NCI-H345 treated with DMSO at 0.1 percent for 48 hours (cell line): ENCODE measurements around the gene UNG.
"Not testable (repeated sequence)": the region's sequence is repeated elsewhere in the genome, so short reads cannot be mapped to it uniquely, and the experiment has no call there.

Source experiments
- DNase-seq: peaks from one replicate; lab custom pipeline; 2025; ENCODE audit not compliant: unreplicated experiment; lab: John Stamatoyannopoulos, UW

The UNG gene

GRCh38 chr12:109120557-109120956, 23.2 kb downstream of the UNG start:
- DNase-seq, result no peak

DNA sequence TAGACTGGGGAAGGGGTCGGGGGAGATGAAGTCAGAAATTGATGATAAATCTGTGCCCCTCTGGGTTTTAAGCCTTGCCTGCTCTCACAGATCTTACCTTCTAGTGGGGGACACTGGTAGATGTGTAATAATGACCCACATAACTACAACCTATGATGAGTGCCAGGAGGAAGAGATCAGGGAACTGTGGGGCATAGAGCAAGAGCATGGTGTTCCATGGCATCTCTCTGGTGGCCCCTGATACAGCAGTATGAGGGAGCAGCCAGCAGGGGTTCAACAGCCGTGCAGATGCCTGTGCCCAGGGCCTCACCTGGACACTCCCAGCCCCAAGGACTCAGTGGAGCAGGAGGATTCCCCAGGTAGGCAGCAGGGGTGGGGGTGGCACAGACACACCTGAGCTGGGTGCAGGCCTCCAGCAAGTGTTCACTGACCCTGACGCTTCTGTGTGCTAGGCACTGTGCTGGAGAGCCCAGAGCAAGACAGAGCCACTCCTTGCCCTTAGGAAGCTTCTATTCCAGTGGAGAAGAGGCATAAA, 24.0 kb downstream of the UNG start:
- DNase-seq, result no peak

- DNase-seq, result no peak
Observed at GRCh38 chr12:109124878-109125648, 27.7 kb downstream of the UNG start.

DNA sequence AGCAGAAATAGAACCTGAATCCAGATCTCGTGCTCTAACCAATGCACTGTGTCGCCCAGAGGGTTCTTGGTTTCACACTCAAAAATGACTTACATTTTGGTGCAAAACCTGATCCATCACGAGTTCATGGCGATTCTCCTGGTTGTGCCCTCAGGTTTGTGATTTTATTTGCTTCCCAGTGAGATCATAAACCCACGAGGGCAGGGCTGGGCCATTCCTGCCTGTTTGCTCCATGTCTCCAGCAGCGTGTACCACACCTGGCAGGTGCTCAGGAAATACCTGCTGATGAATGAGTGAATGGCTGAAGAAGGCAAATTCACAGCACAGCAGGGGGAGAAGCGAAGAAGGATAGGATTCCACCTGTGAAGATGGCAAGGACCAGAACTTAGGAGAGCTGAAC, 28.4 kb downstream of the UNG start:
- DNase-seq, result no peak

GRCh38 chr12:109126784-109127183, 29.4 kb downstream of the UNG start:
- no peak for DNase-seq

DNA sequence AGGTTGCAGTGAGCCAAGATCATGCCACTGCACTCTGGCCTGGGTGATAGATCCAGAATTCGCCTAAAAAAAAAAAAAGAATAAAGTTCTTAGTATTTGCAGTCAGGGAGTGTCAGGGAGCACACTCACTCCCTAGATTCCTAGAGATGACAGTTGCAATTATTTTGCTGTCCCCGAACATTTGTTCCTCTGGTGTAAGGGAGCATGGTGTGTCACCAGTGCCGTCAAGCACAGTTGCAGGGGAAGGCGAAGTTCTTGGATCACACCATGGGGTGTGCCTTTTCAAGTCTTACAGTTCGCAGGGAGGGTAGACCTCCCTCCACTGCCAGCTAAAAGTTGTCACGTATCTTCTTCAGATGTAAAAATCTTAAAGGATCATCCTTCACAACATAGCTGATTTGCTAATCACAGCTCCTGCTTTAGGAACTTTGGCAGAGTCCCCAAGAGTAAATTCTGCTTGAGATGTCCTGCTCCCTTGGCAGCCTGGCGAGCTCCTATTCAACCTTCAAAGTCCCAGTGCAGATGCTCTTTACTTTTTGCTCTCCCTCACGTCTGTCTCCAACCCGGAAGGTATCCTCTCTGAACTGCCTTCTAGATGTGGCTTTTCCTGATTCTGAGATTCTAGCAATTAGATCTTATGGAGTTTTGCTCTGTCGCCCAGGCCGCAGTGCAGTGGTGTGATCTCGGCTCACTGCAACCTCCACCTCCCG, 30.3 kb downstream of the UNG start:
- no peak for DNase-seq

DNA sequence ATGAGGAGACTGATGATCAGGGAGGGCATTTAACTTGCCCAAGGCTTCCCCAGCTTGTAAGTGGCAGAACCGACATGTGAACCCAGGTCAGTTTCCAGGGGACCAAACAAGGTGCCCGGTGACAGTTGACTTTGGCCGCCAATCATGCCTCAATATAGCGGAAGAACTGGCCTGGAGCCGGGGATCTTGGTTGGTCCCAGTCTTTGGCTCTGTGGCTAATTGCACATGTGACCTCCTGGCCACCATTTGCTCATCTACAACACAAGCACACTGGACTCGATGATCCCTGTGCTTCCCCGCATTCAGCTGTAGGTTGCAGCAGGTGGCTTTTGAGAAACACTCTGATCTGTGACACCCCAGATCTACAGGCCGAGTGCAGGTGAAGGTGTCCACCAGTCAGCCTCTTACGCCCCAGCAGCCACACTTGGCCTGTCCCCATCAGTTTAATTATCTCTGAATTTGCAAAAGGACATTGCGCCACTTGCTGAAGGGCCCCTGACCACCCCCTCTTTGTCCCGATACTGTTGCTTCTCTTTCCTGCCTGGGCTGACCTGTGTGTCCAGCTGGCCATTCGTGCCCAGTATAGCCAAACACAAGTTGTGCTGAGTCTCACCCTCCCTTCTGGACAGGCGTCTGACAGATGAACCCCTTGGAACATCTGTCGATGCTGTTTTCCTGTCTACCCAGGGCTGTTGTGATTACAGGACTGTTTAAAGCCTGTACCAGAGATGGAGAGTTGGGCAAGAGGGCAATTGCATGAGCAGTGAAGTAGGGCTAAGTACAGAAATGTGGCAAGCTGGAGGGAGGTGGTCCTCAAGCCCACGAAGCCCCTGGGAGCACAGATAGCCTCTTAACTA, 33.1 kb downstream of the UNG start:
- no peak for DNase-seq

GRCh38 chr12:109131154-109132050, 34.0 kb downstream of the UNG start:
- DNase-seq, result no peak

DNA sequence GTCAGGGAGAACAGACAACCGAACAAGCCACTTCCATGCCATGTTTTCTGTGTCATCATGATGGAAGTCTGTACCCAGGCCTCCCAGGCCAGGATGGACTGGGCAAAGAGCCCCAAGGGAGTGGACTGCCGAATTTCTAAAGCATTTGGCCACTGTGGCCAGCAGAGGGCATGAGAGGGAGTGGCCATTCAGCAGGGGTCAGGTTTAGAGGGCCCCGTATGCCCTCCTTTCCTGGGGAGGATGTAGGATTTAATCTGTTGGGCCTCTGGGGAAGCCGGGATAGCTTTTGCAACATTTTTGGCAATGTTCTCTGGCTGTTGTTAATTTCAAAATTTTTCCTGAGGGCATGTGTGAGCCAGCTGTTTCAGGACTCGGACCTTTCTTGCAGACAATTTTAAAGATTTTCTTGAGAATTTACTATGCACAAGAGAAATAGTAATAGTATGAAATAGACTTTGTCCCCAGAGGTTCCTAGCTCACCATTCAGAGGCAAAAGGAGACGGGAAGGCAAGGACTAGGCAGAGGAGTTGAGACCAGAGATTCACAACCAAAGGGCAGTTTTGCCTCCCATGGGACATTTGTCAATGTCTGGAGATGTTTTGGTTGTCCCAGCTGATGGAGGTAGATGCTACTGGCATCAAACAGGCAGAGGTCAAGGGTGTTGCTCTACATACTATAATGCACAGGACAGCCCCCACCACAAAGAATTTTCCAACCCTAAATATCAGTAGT, 37.0 kb downstream of the UNG start:
- DNase-seq, result no peak

- DNase-seq, result no peak
Observed at GRCh38 chr12:109137055-109137454, 39.7 kb downstream of the UNG start.

GRCh38 chr12:109139360-109139759, 42.0 kb downstream of the UNG start:
- DNase-seq, result no peak

DNA sequence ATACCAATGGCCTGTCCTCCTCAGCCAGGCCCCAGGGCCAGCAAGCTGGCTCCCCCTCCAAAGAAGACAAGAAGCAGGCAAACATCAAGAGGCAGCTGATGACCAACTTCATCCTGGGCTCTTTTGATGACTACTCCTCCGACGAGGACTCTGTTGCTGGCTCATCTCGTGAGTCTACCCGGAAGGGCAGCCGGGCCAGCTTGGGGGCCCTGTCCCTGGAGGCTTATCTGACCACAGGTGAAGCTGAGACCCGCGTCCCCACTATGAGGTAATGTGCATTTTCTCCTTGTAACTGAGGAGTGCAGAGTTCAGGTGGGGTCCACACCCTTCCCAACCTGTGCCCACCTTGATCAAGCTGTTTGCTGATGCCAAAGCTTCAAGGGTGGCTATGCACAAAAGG, 42.4 kb downstream of the UNG start:
- no peak for DNase-seq

GRCh38 chr12:109140560-109140959, 43.2 kb downstream of the UNG start:
- DNase-seq, result no peak

DNA sequence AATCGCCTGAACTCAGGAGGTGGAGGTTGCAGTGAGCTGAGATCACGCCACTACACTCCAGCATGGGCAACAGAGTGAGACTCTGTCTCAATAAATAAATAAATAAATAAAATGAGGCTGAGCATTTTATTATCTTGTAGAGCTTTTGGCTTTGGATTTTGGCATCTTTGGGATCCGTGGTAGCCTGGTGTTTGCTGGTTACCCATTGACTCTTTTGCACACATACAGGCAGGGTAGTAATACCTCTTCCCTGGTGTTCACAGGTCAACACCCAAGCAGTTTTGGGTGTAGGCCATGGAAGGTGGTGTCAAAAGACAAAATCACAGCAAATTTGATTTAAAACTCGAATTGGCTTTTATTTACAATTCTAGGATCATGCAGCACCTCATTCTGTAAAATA, 46.8 kb downstream of the UNG start:
- no peak for DNase-seq

DNA sequence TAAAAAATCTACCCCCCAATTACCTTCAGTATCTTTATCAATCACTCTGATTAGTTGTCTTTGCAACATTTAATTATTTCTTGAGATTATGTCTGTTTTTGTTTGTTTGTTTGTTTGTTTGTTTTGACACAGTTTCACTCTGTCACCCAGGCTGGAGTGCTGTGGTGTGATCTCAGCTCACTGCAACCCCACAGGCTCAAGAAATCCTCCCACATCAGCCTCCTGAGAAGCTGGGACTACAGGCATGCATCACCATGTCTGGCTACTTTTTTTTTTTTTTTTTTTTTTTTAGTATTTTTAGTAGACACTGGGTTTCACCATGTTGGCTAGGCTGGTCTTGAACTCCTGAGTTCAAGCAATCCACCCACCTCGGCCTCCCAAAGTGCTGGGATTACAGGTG, 49.7 kb downstream of the UNG start:
- not testable (repeated sequence) for DNase-seq

GRCh38 chr12:109147954-109148353, 50.6 kb downstream of the UNG start:
- no peak for DNase-seq

- DNase-seq, result no peak
Observed at GRCh38 chr12:109150124-109150640, 52.8 kb downstream of the UNG start.

DNA sequence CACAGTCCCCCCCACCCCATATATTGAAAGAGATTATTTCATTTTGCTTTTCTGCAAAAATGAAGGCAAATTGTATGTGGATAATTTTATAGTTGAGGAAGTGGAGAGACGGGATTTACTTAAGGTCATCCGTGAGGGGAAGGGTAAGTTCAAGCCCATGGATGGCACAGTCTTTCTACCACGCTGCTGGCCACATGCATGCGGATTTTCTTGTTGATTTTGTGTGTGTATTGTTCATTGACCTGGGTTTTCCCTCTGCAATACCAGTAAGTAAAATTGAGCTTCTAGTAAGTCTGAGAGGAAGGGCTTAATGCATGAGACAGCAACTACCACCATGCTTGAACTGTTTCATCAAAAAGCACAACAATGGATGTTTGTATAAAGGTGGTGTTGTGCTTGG, 54.1 kb downstream of the UNG start:
- DNase-seq, result no peak

DNA sequence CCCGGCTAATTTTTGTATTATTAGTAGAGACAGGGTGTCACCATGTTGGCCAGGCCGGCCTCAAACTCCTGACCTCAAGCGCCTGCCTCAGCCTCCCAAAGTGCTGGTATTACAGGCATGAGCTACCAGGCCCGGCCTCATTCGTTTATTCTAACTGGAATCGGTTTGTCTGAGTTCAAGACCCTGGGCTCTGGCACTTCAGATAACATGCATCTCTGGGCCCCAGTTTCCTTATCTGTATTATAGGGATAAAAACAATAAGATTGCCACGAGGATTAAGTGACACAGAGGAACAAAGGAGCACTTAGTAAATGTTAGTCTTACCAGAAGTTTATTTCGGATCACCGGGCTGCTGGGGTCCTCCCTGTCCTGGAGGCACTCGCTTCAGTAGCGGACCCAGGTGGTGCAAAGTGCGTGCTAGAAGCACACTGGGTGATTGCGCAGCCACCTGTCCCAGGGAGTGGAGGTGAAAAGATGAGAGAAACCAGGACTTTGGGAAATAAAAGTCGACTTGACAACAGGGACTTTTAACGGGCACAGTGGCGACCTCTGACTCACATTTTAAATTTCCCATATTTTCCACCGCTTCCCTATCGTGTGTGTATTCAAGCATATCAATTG, 56.5 kb downstream of the UNG start:
- no peak for DNase-seq
